Fibroblast of villous mesenchyme (primary cell): ENCODE results near the gene MEG3. TPM values are rescaled to one million over a fixed set of nuclear protein-coding genes. Genes with fewer than 3 reads are reported as not detected.
A peak's percentile ranks its signal among the peaks of the same experiment; 100 is the strongest.

ENCODE experiments used
- DNase-seq: peaks from one replicate; pipeline ENCODE4 v3.0.0-alpha.2; 2010; ENCODE audit warnings: low read depth
- H3K4me3 ChIP-seq: 2 replicates; pipeline ENCODE4 v1.5.1; 2011; ENCODE audit warnings: low read depth, mild to moderate bottlenecking, low read length
- total RNA-seq: library from RNA; depleted of rRNA; stranded (reverse); fragments of >200 nt; gene quantifications from 2 replicates; pipeline ENCODE4 v1.2.3, GENCODE V29; 2012
- TF ChIP-seq, protein P1 (sequence below): IDR thresholded peaks from 2 replicates; pipeline ENCODE4 v1.5.1; 2012; ENCODE audit warnings: low read depth, mild to moderate bottlenecking, low read length; ENCODE audit not compliant: insufficient read depth

Gene MEG3
- total RNA-seq, 1 donor, result 187 TPM

DNA sequence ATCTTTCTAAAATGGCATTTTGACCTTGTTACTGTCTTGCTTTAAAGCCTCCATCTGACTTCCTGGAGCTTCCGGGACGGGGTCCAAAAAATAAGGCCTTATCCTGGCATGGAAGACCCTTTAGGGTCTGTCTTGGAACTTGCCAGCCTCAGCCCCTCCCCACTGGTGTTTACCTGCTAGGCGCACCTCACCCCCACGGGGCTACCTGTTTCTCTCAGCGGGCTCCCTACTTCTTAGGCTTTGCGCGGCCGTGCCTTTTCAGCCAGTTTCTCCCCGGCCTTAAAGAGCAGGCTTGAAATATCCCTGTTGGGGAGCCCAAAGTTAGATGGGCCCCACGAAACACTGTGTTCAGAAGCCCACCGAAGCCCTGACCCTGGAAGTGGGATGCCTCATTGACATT lies 72.5 kb downstream of the MEG3 start:
- TF ChIP-seq, protein P1, sequence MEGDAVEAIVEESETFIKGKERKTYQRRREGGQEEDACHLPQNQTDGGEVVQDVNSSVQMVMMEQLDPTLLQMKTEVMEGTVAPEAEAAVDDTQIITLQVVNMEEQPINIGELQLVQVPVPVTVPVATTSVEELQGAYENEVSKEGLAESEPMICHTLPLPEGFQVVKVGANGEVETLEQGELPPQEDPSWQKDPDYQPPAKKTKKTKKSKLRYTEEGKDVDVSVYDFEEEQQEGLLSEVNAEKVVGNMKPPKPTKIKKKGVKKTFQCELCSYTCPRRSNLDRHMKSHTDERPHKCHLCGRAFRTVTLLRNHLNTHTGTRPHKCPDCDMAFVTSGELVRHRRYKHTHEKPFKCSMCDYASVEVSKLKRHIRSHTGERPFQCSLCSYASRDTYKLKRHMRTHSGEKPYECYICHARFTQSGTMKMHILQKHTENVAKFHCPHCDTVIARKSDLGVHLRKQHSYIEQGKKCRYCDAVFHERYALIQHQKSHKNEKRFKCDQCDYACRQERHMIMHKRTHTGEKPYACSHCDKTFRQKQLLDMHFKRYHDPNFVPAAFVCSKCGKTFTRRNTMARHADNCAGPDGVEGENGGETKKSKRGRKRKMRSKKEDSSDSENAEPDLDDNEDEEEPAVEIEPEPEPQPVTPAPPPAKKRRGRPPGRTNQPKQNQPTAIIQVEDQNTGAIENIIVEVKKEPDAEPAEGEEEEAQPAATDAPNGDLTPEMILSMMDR, result no peak
- no peak overlapping the region for H3K4me3 ChIP-seq
- DNase-seq, result no peak

DNA sequence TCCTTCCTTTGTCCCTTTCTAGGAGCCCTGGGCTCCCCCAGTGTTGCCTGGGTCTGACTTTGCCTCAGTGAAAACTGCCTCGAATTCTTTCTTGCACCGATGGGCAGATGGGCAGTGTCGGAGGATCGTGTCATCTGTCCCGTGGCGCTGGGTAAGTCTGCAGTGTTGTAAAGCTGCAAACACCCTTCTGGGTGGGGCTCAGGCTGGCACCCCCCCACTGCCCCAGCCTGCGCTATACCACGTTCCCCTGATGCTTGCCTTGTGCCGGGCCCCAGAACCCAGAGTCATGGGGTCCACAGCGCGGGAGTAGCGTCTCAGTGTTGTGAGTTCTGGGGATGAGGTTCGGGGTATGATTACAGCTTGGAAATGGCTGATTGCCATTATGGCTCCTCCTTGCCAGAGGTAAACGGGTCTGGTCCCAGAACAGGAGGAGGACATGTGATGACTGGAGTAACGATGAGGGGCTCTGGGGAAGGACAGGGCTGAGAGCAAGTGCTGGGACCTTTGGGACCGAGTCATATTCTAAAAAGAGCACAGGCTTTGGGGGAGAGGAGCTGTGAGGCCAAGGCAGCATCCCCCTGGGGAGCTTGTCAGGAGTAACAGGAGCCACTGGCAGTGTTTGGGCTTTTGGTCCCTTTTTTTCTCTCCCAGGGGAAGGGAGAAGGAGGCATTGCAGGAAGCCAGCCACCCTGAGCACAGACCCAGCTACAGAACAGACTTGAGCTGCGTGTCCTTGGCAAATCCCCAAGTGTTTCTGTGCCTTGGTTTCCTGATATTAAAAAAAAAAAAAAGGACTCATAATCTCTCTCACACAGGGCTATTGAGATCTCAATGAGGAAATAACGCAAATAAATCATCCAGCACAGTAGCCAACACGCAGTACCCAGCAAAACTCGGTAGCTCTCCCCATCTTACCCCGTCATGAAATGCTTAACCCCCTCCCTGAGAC lies 73.3 kb downstream of the MEG3 start:
- H3K4me3 ChIP-seq, result no peak overlapping the region
- TF ChIP-seq, protein P1, result no peak
- no peak for DNase-seq

DNA sequence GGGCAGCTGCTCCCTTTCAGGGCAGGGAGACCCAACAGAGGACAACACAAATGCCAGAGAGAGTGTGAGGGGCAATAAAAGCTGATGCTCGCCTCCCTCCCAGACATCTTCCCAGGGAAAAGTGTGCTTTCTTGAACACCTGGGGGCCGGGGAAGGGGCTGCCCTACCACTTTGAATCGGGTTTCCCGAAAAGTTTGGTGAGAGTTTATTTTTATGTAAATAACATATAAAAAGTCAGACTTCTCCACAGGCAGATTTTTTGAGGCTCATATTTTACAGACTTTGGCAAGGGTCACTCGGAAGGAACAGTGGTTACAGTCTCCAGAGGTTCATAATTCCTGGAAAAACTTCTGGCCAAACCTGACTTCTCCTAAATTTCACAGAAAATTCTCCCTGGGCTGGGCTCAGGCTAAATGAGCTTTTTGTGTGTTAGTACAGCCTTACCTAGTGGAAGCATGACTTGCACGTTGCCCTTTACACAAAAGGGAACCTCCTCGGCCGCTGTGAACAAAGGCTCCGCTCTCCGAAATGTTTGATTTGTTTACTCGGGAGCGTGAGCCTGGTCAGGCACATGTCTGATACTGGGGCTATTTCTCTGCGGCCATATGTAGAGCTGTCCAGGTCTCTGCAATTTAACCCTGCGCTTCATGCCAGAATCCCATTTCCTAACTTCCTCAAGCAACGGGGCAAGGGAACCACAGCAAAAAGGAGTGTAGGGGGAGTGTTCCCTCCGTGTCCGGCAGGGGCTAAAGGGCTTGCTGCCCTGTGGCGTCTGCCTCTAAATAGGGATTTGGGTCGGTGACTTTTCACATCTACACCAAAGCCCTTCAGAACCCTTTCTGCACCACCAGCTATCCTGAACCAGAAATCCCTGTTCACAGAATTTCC lies 74.2 kb downstream of the MEG3 start:
- no peak overlapping the region for H3K4me3 ChIP-seq
- TF ChIP-seq, protein P1, result no peak
- no peak for DNase-seq

DNA sequence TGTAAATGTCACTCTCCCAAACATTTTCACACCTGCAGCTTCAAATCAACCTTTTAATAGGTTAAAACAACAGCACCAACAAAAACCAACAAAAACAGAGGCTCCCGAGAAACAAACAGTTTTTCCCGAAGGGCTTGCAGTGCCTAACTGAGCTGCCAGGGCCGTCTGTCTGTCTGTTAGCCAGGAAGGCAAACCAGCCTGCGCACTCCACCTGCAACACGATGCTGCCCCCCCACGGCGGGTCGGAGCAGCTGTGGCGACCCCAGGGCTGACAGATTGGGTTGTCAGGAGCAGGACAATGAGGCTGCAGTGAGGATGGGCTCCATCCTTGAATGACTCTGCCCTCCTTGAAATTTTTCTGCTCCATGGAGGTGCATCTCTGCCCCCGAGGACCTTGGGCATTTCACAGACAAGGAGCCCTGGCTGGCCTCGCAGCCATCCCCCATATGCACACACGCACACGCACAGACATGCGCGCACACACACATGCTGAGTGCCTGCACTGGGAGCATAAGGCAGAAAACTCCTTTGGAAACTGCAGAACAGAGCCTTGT lies 75.0 kb downstream of the MEG3 start:
- no peak overlapping the region for H3K4me3 ChIP-seq
- DNase-seq, result no peak
- TF ChIP-seq, protein P1, result peak; percentile 38

DNA sequence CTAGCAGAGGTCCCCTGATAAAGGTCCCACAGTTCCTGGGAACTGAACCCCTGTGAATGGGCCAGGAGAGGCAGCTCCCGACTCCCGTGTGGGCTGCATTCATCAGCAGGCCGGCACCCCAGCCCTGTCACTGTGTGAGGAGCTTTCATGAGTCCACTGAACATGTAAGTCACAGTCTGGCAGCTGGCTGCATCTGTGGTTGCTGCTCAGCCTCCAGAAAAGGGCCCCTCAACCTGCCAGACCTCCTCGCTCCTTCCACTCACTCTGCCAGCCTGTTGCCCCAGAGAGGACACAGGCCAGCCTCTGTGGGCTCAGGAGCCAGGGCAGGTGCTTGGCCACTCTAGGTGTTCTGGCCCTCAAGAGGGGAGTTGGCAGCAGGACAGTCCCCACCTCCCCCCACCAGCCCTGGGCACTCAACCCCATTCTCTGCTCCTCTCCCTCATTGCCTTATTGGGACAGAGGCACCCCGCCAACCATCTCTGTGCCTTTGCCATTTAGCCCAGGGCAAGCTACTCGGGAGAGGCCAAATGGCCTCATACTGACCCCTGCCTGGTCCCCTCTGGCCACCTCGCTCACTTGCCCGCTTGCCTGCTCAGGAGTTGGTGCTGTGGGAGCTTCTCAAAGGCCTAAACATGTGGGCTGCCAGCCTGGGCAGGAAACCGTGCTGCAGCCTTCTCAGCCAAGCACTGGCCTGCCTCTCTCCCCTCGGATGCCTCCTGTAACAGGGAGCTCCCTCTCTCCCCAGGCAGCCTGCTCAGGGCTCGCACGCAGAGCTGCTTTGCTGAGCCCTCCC lies 75.7 kb downstream of the MEG3 start:
- H3K4me3 ChIP-seq, result no peak overlapping the region
- DNase-seq, result no peak
- TF ChIP-seq, protein P1, result no peak
